SK-N-SH (cell line): ENCODE results near the gene EEF1B2. TPM values are rescaled to one million over a fixed set of nuclear protein-coding genes. Genes with fewer than 3 reads are reported as not detected.
"Not testable (repeated sequence)": the region's sequence is repeated elsewhere in the genome, so short reads cannot be mapped to it uniquely, and the experiment has no call there.

Experiments
- CTCF ChIA-PET: fragments of 300-600, 350-600 bp; formaldehyde crosslinking; extraction: SDS; loops from one replicate; lab custom pipeline; 2021; lab: Yijun Ruan, JAX
- POLR2A ChIA-PET: fragments of 350-600 bp; sonication (Branson Sonifier 250); formaldehyde crosslinking; extraction: SDS; loops from one replicate; lab custom pipeline; 2020; ENCODE audit warnings: antibody characterized with exemption, inconsistent platforms; lab: Yijun Ruan, JAX
- DNase-seq: peaks from one replicate; pipeline ENCODE4 v3.0.0; 2012
- H2AFZ ChIP-seq: fragments of 200-600 bp; sonication (generic); 2 replicates; pipeline ENCODE4 v1.8.1; 2016; ENCODE audit warnings: antibody characterized with exemption, mild to moderate bottlenecking, low read depth
- H3F3A ChIP-seq: fragments of 200-600 bp; sonication (generic); replicated peaks from 2 replicates; pipeline ENCODE3; 2016; ENCODE audit warnings: antibody characterized with exemption, mild to moderate bottlenecking; ENCODE audit not compliant: insufficient read depth
- H3K27ac ChIP-seq, 2 experiments: fragments of 200-500 bp in 1 of 2; fragments of 200-600 bp in 1 of 2; sonication (Bioruptor generic) in 1 of 2; sonication (generic), shearing (Covaris generic) in 1 of 2; 2 replicates each; pipeline versions ENCODE4 v1.5.1 to v1.6.1; 2014 to 2016; ENCODE audit warnings: low read depth in 2 of 2, inconsistent platforms in 1 of 2, low read length in 1 of 2, mild to moderate bottlenecking in 1 of 2, mixed read lengths in 1 of 2
- H3K27me3 ChIP-seq: fragments of 200-600 bp; sonication (generic), shearing (Covaris generic); 2 replicates; pipeline ENCODE4 v1.6.1; 2016; ENCODE audit warnings: mixed run types; ENCODE audit not compliant: insufficient read depth
- H3K36me3 ChIP-seq, 2 experiments: fragments of 200-500 bp in 1 of 2; fragments of 200-600 bp in 1 of 2; sonication (Bioruptor generic) in 1 of 2; sonication (generic) in 1 of 2; replicated peaks in 1 of 2; 2 replicates each; pipeline versions ENCODE3 to v1.5.1; 2014 to 2016; ENCODE audit warnings: low read length in 1 of 2, mild to moderate bottlenecking in 1 of 2; ENCODE audit not compliant: insufficient read depth in 2 of 2, control insufficient read depth in 1 of 2
- H3K4me1 ChIP-seq, 2 experiments: fragments of 200-500 bp in 1 of 2; fragments of 200-600 bp in 1 of 2; sonication (Bioruptor generic) in 1 of 2; sonication (generic), shearing (Covaris generic) in 1 of 2; 2 replicates each; pipeline versions ENCODE4 v1.5.1 to v1.6.1; 2014 to 2016; ENCODE audit warnings: low read depth in 1 of 2, low read length in 1 of 2, mixed run types in 1 of 2; ENCODE audit not compliant: insufficient read depth in 2 of 2, control insufficient read depth in 1 of 2
- H3K4me2 ChIP-seq: fragments of 200-600 bp; sonication (generic), shearing (Covaris generic); 2 replicates; pipeline ENCODE4 v1.6.1; 2017; ENCODE audit warnings: mixed run types
- H3K4me3 ChIP-seq, 2 experiments: fragments of 200-500 bp in 1 of 2; fragments of 200-600 bp in 1 of 2; sonication (Bioruptor generic) in 1 of 2; sonication (generic), shearing (Covaris generic) in 1 of 2; 2 replicates each; pipeline versions ENCODE4 v1.5.1 to v1.8.1; 2014 to 2016; ENCODE audit warnings: low read depth in 2 of 2, inconsistent platforms in 1 of 2, low read length in 1 of 2, mild to moderate bottlenecking in 1 of 2, mixed read lengths in 1 of 2, moderate library complexity in 1 of 2
- H3K79me2 ChIP-seq: fragments of 200-600 bp; sonication (generic); 2 replicates; pipeline ENCODE4 v1.8.1; 2017; ENCODE audit warnings: mild to moderate bottlenecking; ENCODE audit not compliant: insufficient read depth
- H3K9ac ChIP-seq: fragments of 200-600 bp; sonication (generic); 2 replicates; pipeline ENCODE4 v1.6.1; 2017; ENCODE audit warnings: mixed run types
- H3K9me2 ChIP-seq: fragments of 200-600 bp; sonication (generic); 2 replicates; pipeline ENCODE4 v1.6.1; 2017; ENCODE audit warnings: mixed run types
- H3K9me3 ChIP-seq: fragments of 200-600 bp; sonication (generic); 2 replicates; pipeline ENCODE4 v1.6.1; 2017; ENCODE audit warnings: mixed run types, mild to moderate bottlenecking, moderate library complexity
- H4K20me1 ChIP-seq: fragments of 200-600 bp; sonication (generic); 2 replicates; pipeline ENCODE4 v1.6.1; 2017; ENCODE audit warnings: mild to moderate bottlenecking, mixed run types; ENCODE audit not compliant: insufficient read depth
- CHD2 ChIP-seq: fragments of 150-350 bp; IDR thresholded peaks from 2 replicates; pipeline ENCODE4 v1.6.1; 2018; ENCODE audit warnings: low read length; ENCODE audit not compliant: partially characterized antibody
- EP300 ChIP-seq, 2 experiments: IDR thresholded peaks; 2 replicates each; pipeline versions ENCODE4 v1.4.0 to v1.6.1; 2012; ENCODE audit warnings: borderline replicate concordance in 1 of 2, low read depth in 1 of 2, low read length in 1 of 2
- EZH2phosphoT487 ChIP-seq: fragments of 200-600 bp; sonication (generic); IDR thresholded peaks from 2 replicates; pipeline ENCODE4 v1.6.1; 2017; ENCODE audit warnings: low read depth, mixed run types, mild to moderate bottlenecking, antibody characterized with exemption, moderate library complexity, borderline replicate concordance
- GABPA ChIP-seq: IDR thresholded peaks from 2 replicates; pipeline ENCODE4 v1.4.0; 2012; ENCODE audit warnings: low read depth, mild to moderate bottlenecking
- GATA2 ChIP-seq: sonication (generic); formaldehyde crosslinking; IDR thresholded peaks from 2 replicates; pipeline ENCODE4 v1.5.0; 2020; ENCODE audit warnings: mild to moderate bottlenecking, missing genetic modification reagents
- IRF3 ChIP-seq: fragments of 150-350 bp; IDR thresholded peaks from 2 replicates; pipeline ENCODE4 v1.6.1; 2016; ENCODE audit warnings: mild to moderate bottlenecking, low read depth, low read length
- MAX ChIP-seq: IDR thresholded peaks from 2 replicates; pipeline ENCODE4 v1.4.0; 2012; ENCODE audit warnings: low read depth
- MXI1 ChIP-seq: IDR thresholded peaks from 2 replicates; pipeline ENCODE4 v1.6.1; 2012; ENCODE audit warnings: mild to moderate bottlenecking, low read depth, low read length, improper control_type of control experiment
- NFIC ChIP-seq: IDR thresholded peaks from 2 replicates; pipeline ENCODE4 v1.4.0; 2012; ENCODE audit warnings: borderline replicate concordance
- POLR2AphosphoS5 ChIP-seq: IDR thresholded peaks from 2 replicates; pipeline ENCODE4 v1.6.1; 2012; ENCODE audit warnings: low read depth, low read length
- RAD21 ChIP-seq: IDR thresholded peaks from 2 replicates; pipeline ENCODE4 v1.6.1; 2012; ENCODE audit warnings: mild to moderate bottlenecking, low read length
- RCOR1 ChIP-seq: fragments of 150-350 bp; IDR thresholded peaks from 2 replicates; pipeline ENCODE4 v1.6.1; 2017; ENCODE audit warnings: antibody characterized with exemption, low read length
- REST ChIP-seq: IDR thresholded peaks from 2 replicates; pipeline ENCODE4 v1.6.1; 2012; ENCODE audit warnings: mild to moderate bottlenecking, low read depth, low read length, moderate library complexity
- RFX5 ChIP-seq: IDR thresholded peaks from 2 replicates; pipeline ENCODE4 v1.6.1; 2012; ENCODE audit warnings: mild to moderate bottlenecking, improper control_type of control experiment, low read length
- TCF12 ChIP-seq: IDR thresholded peaks from 2 replicates; pipeline ENCODE4 v1.4.0; 2012
- TEAD4 ChIP-seq: IDR thresholded peaks from 2 replicates; pipeline ENCODE4 v1.4.0; 2012; ENCODE audit warnings: mild to moderate bottlenecking, borderline replicate concordance; ENCODE audit not compliant: insufficient read depth
- WGBS: methylation state at CpG from one replicate; pipeline ENCODE4 v1.1.6; 2017; ENCODE audit warnings: low lambda C conversion rate; 5-methylcytosine and 5-hydroxymethylcytosine counted together
- polyA plus RNA-seq, 3 experiments: library from polyadenylated mRNA; depleted of rRNA; stranded (reverse); fragments of >200 nt; gene quantifications; 2 replicates each; pipeline ENCODE4 v1.2.3, GENCODE V29; 2012
- TF ChIP-seq, protein P1 (sequence below): IDR thresholded peaks from 2 replicates; pipeline ENCODE4 v1.4.0; 2012; ENCODE audit warnings: low read depth, borderline replicate concordance

Gene EEF1B2
- polyA plus RNA-seq, 1 of the 3 experiments (the other 2 are of a cell fraction) = 815 TPM

DNA sequence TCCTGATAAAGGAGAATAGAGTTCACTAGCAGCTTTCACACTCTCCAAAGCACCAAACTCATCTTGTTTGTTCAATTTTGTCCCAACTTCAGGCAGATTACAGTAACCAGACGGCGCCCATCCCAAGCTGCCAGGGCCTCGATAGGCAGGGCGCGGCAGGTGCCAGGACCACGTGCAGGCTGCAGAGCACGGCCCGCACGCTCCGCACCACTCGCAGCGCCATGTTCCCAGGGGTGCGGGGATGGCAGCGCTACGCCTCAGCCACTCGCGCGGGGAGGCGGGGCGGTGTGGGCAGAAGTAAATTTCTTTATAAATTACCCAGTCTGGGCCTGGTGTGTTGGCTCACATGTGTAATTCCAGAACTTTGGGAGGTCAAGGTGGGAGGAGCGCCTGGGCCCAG lies 43.4 kb upstream of the EEF1B2 start (continued):
- TF ChIP-seq MAX = no peak

DNA sequence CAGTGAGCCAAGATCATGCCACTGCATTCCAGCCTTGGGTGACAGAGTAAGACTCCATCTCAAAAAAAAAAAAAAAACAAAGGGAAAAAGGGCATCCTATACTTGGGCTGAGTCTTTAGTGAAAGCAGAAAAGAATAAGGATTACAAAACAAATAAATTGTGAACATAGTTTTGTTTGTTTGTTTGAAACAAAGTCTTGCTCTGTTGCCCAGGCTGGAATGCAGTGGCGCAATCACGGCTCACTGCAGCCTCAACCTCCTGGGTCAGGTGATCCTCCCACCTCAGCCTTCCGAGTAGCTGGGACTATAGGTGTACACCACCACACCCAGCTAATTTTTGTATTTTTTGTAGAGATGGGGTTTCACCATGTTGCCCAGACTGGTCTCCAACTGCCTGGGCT lies 37.1 kb upstream of the EEF1B2 start:
- H3K9ac ChIP-seq, H3K9me3 ChIP-seq, H3K4me1 ChIP-seq, H3K4me2 ChIP-seq, H3K9me2 ChIP-seq, H3K79me2 ChIP-seq, H4K20me1 ChIP-seq, DNase-seq, H2AFZ ChIP-seq, H3K27ac ChIP-seq, H3K4me3 ChIP-seq, H3K27me3 ChIP-seq: not testable (repeated sequence)
- CTCF ChIA-PET = interaction anchor here (1.0 kb wide), 1 partner anchor 31 kb away, joined by 3 read pairs; no protein-coding TSS in a partner anchor
- Histone ChIP-seq H3K36me3 (peaks cover 55 to 80% of the 10 kb centered on the region in 2 experiments), H3F3A (peaks cover 11% of the 10 kb centered on the region)
- POLR2A ChIA-PET = interaction anchor here (0.5 kb wide), 1 partner anchor 37 kb away, joined by 3 read pairs; no protein-coding TSS in a partner anchor
- 94% methylated on average over 3 of the region's 3 CpGs for WGBS

DNA sequence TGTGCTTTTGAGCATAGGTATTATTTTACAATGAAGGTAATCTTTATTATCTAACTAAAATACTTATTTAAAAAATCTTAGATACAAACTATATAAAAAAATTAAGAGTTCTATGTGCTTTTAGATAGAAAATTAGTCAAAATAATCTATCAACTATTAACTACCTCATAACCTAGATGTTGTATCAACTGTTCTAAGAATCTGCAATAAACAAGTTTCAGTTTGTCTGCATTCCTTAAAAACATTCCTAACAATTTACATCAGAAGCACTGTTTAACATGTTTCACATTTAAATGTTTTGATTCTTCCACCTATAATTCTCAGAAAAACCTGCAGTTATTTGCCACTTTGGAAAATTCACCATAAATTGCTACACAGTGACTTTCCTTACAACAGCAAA lies 33.8 kb upstream of the EEF1B2 start:
- Histone ChIP-seq H3F3A (peaks cover 11% of the 10 kb centered on the region), H3K27ac (no peak overlapping the region), H3K9me2 (no peaks in the 10 kb centered on the region), H3K36me3 (peaks cover 59 to 82% of the 10 kb centered on the region in 2 experiments), H3K4me2 (no peak overlapping the region), H3K9me3 (no peaks in the 10 kb centered on the region), H4K20me1 (no peaks in the 10 kb centered on the region), H2AFZ (no peak overlapping the region), H3K4me1 (no peaks in the 10 kb centered on the region), H3K27me3 (no peaks in the 10 kb centered on the region), H3K9ac (no peak overlapping the region), H3K4me3 (no peak overlapping the region), H3K79me2 (no peaks in the 10 kb centered on the region)
- POLR2A ChIA-PET = no interaction called here
- DNase-seq = no peak
- CTCF ChIA-PET = no interaction called here
- TF ChIP-seq RAD21 (no peak), EP300 (IDR thresholded peaks at IDR 0.05; ENCODE audit: borderline replicate concordance in 1 of 2, low read depth in 1 of 2, low read length in 1 of 2) (no peak), GATA2 (no peak), RCOR1 (no peak), RFX5 (no peak), GABPA (no peak), NFIC (no peak), EZH2phosphoT487 (no peak), TCF12 (no peak), POLR2AphosphoS5 (no peak), MXI1 (no peak), CHD2 (no peak), REST (no peak), IRF3 (no peak), TEAD4 (no peak)
- TF ChIP-seq, protein P1, sequence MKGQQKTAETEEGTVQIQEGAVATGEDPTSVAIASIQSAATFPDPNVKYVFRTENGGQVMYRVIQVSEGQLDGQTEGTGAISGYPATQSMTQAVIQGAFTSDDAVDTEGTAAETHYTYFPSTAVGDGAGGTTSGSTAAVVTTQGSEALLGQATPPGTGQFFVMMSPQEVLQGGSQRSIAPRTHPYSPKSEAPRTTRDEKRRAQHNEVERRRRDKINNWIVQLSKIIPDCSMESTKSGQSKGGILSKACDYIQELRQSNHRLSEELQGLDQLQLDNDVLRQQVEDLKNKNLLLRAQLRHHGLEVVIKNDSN = no peak
